ENCODE data around the gene NALF2. TPM values are rescaled to one million over a fixed set of nuclear protein-coding genes. Genes with fewer than 3 reads are reported as not detected.

Gene NALF2
- total RNA-seq, 2 donors from 2014 or later = 57.0 to 60.5 TPM

- intact Hi-C loops (cut with DNase I) = no loop called here
- DNase-seq = no peak
- ATAC-seq = peak; percentile 35 to 74
Measured at GRCh38 chrX:69522052-69522451, 17.9 kb downstream of the NALF2 start.

GRCh38 chrX:69523314-69523713 lies 19.2 kb downstream of the NALF2 start:
- no peak for DNase-seq
- intact Hi-C loops (cut with DNase I) = no loop called here
- ATAC-seq = peak; percentile 70

GRCh38 chrX:69524781-69525363 lies 20.7 kb downstream of the NALF2 start:
- no peak for DNase-seq
- intact Hi-C loops (cut with DNase I) = no loop called here
- no peak for ATAC-seq

- no peak for ATAC-seq
- intact Hi-C loops (cut with DNase I) = loop anchor here in 1 of 2 donors (10.0 kb wide), 1 partner anchor 504 kb away; no protein-coding TSS in a partner anchor
- no peak for DNase-seq
Measured at GRCh38 chrX:69530306-69530705, 26.2 kb downstream of the NALF2 start.

GRCh38 chrX:69531031-69531755 lies 27.1 kb downstream of the NALF2 start:
- no peak for DNase-seq
- intact Hi-C loops (cut with DNase I) = loop anchor here in 1 of 2 donors (10.0 kb wide), 1 partner anchor 504 kb away; no protein-coding TSS in a partner anchor
- no peak for ATAC-seq

- ATAC-seq (no peak), DNase-seq (no peak)
- intact Hi-C loops (cut with DNase I) = loop anchor here (5.0 to 10.0 kb wide), 4 partner anchors 82 to 562 kb away; partner anchors contain the start of gene EDA (in 1 of the 2)
Measured at GRCh38 chrX:69535661-69536060, 31.5 kb downstream of the NALF2 start.

GRCh38 chrX:69538321-69538876 lies 34.3 kb downstream of the NALF2 start:
- ATAC-seq (peak; percentile 93 to 98), DNase-seq (peak; percentile 78)
- intact Hi-C loops (cut with DNase I) = loop anchor here (5.0 to 10.0 kb wide), 4 partner anchors 79 to 559 kb away; partner anchors contain the start of gene EDA (in 1 of the 2)

GRCh38 chrX:69539437-69539836 lies 35.3 kb downstream of the NALF2 start:
- DNase-seq = no peak
- intact Hi-C loops (cut with DNase I) = loop anchor here (5.0 to 10.0 kb wide), 4 partner anchors 78 to 558 kb away; partner anchors contain the start of gene EDA (in 1 of the 2)

GRCh38 chrX:69541956-69542355 lies 37.8 kb downstream of the NALF2 start:
- ATAC-seq (no peak), DNase-seq (no peak)
- intact Hi-C loops (cut with DNase I) = no loop called here

More at GRCh38 chrX:69539437-69539836, 35.3 kb downstream of the NALF2 start:
- ATAC-seq = no peak

- no peak for DNase-seq
- intact Hi-C loops (cut with DNase I) = no loop called here
- no peak for ATAC-seq
Measured at GRCh38 chrX:69543572-69543971, 39.4 kb downstream of the NALF2 start.

GRCh38 chrX:69546417-69546816 lies 42.3 kb downstream of the NALF2 start:
- ATAC-seq (no peak), DNase-seq (no peak)
- intact Hi-C loops (cut with DNase I) = no loop called here

- intact Hi-C loops (cut with DNase I) = no loop called here
- ATAC-seq = no peak
Measured at GRCh38 chrX:69546978-69547377, 42.9 kb downstream of the NALF2 start.

GRCh38 chrX:69551421-69552009 lies 47.4 kb downstream of the NALF2 start:
- intact Hi-C loops (cut with DNase I) = no loop called here
- no peak for DNase-seq
- ATAC-seq = no peak

More at GRCh38 chrX:69546978-69547377, 42.9 kb downstream of the NALF2 start:
- no peak for DNase-seq

- ATAC-seq = no peak
- intact Hi-C loops (cut with DNase I) = no loop called here
- no peak for DNase-seq
Measured at GRCh38 chrX:69552512-69552911, 48.4 kb downstream of the NALF2 start.

Other genes starting within 250 kb of the NALF2 start
- gene EDA, start 111.8 kb downstream of the NALF2 start, total RNA-seq = 10 to 100 TPM; 13.7 to 17.5 TPM